ENCODE data around the gene KLK10.

GRCh38 chr19:51030631-51031030 lies 11.1 kb upstream of the KLK10 start:
- TF ChIP-seq CTCF (IDR thresholded peaks at IDR 0.05): no peak
- TF ChIP-seq EP300 (IDR thresholded peaks at IDR 0.05): no peak
